K562 (cell line): ENCODE data around the gene CD300A. TPM values are rescaled to one million over a fixed set of nuclear protein-coding genes. Genes with fewer than 3 reads are reported as not detected.

ENCODE experiments used
- ATAC-seq: fragments of 200-7000 bp; cut with Tn5 transposase; 3 replicates; pipeline ENCODE4 v1.9.1; 2020; ENCODE audit warnings: moderate library complexity
- BruUV-seq: library from RNA; stranded (reverse); fragments of 400-500 nt; replicated peaks from 2 replicates; lab custom pipeline; 2021; lab: Mats Ljungman, UMichigan
- CTCF ChIA-PET: fragments of 300-600 bp; formaldehyde crosslinking; extraction: SDS; loops from one replicate; lab custom pipeline; 2021; ENCODE audit warnings: low intra/inter-chr PET ratio; lab: Yijun Ruan, JAX
- POLR2A ChIA-PET: fragments of 300-600, 350-650 bp; sonication (Branson Sonifier 250); formaldehyde crosslinking; extraction: SDS; loops from one replicate; lab custom pipeline; 2021; ENCODE audit warnings: antibody characterized with exemption, inconsistent platforms; lab: Yijun Ruan, JAX
- DNase-seq, 4 experiments: peaks; one replicate each; pipeline versions ENCODE4 v3.0.0 to v3.0.0-alpha.2; 2011 to 2018; ENCODE audit warnings: low spot score in 3 of 4, mixed read lengths in 3 of 4; ENCODE audit errors: extremely low read depth in 1 of 4
- FAIRE-seq: peaks from 2 replicates; lab custom pipeline; 2011; peaks lifted over from hg19 to GRCh38; lab: Jason Lieb, UNC
- H2AFZ ChIP-seq: 2 replicates; pipeline ENCODE4 v1.6.0; 2011; ENCODE audit warnings: low read depth, low read length, control low read depth, inconsistent platforms
- H3K27ac ChIP-seq: fragments of 200-600 bp; 3 replicates; pipeline ENCODE4 v1.8.0; 2011; ENCODE audit warnings: low read depth, mild to moderate bottlenecking, control low read depth, inconsistent platforms, low read length, moderate library complexity, mixed read lengths; ENCODE audit errors: extremely low read depth
- H3K27me3 ChIP-seq, 2 experiments: fragments of 300-600 bp in 1 of 2; 2 replicates in 1 of 2; 3 replicates in 1 of 2; pipeline versions ENCODE4 v1.6.0 to v1.8.0; 2011; ENCODE audit warnings: inconsistent platforms in 2 of 2, low read length in 2 of 2, mild to moderate bottlenecking in 1 of 2, mixed read lengths in 1 of 2, moderate library complexity in 1 of 2; ENCODE audit not compliant: control insufficient read depth in 2 of 2, insufficient read depth in 2 of 2
- H3K36me3 ChIP-seq: fragments of 300-600 bp; 3 replicates; pipeline ENCODE4 v1.8.0; 2011; ENCODE audit warnings: mild to moderate bottlenecking, low read length, inconsistent platforms; ENCODE audit not compliant: control insufficient read depth, insufficient read depth
- H3K4me1 ChIP-seq, 2 experiments: fragments of 200-600 bp in 1 of 2; replicated peaks in 1 of 2; 2 replicates in 1 of 2; 3 replicates in 1 of 2; pipeline versions ENCODE4 v1.5.1 to v1.8.0; 2011; ENCODE audit warnings: inconsistent platforms in 2 of 2, low read length in 2 of 2, mild to moderate bottlenecking in 1 of 2, mixed read lengths in 1 of 2, moderate library complexity in 1 of 2; ENCODE audit not compliant: control insufficient read depth in 2 of 2, insufficient read depth in 2 of 2
- H3K4me2 ChIP-seq: 2 replicates; pipeline ENCODE4 v1.6.1; 2011; ENCODE audit warnings: low read length, control low read depth, inconsistent platforms, mixed read lengths; ENCODE audit not compliant: insufficient read depth
- H3K4me3 ChIP-seq: fragments of 200-600 bp; sonication (generic), shearing (Covaris generic); 2 replicates; pipeline ENCODE4 v1.5.1; 2016; ENCODE audit warnings: control low read depth, inconsistent platforms
- H3K79me2 ChIP-seq: fragments of 200-600 bp; 3 replicates; pipeline ENCODE4 v1.8.0; 2011; ENCODE audit warnings: low read length, inconsistent platforms; ENCODE audit not compliant: control insufficient read depth, insufficient read depth
- H3K9ac ChIP-seq, 2 experiments: 2 replicates each; pipeline versions ENCODE4 v1.6.0 to v1.6.1; 2011; ENCODE audit warnings: low read depth in 2 of 2, low read length in 2 of 2, control low read depth in 1 of 2, inconsistent platforms in 1 of 2, mild to moderate bottlenecking in 1 of 2, mixed read lengths in 1 of 2; ENCODE audit not compliant: insufficient read depth in 1 of 2
- H3K9me1 ChIP-seq: one replicate; pipeline ENCODE4 v1.6.0; 2011; ENCODE audit warnings: inconsistent platforms, mild to moderate bottlenecking, low read length, moderate library complexity; ENCODE audit not compliant: control insufficient read depth, insufficient read depth
- H3K9me3 ChIP-seq: replicated peaks from 2 replicates; pipeline ENCODE4 v1.5.1; 2011; ENCODE audit warnings: low read depth, low read length, inconsistent platforms; ENCODE audit not compliant: control insufficient read depth, insufficient read depth
- H4K20me1 ChIP-seq: replicated peaks from 2 replicates; pipeline ENCODE4 v1.6.1; 2011; ENCODE audit warnings: low read length, inconsistent platforms, mixed read lengths; ENCODE audit not compliant: control insufficient read depth, insufficient read depth
- CC2D1A ChIP-seq: fragments of 450-650 bp; IDR thresholded peaks from 2 replicates; pipeline ENCODE4 v1.6.1; 2017; ENCODE audit warnings: mild to moderate bottlenecking
- CREB5 ChIP-seq: fragments of 250-450 bp; sonication (Bioruptor Pico); IDR thresholded peaks from 2 replicates; pipeline ENCODE4 v1.5.0; 2020; ENCODE audit warnings: mild to moderate bottlenecking
- FOXA1 ChIP-seq: fragments of 450-650 bp; IDR thresholded peaks from 2 replicates; pipeline ENCODE4 v1.6.1; 2016; ENCODE audit warnings: mild to moderate bottlenecking, borderline replicate concordance
- FOXK2 ChIP-seq, 2 experiments: fragments of 450-650 bp; IDR thresholded peaks in 1 of 2; conservative IDR thresholded peaks in 1 of 2; 2 replicates each; pipeline ENCODE4 v1.6.1; 2016; ENCODE audit warnings: low read depth in 2 of 2, mild to moderate bottlenecking in 1 of 2
- KLF10 ChIP-seq: fragments of 250-450 bp; sonication (Bioruptor Pico); IDR thresholded peaks from 2 replicates; pipeline ENCODE4 v1.6.1; 2021; ENCODE audit warnings: matching md5 sums
- RNF2 ChIP-seq: sonication (generic); IDR thresholded peaks from 2 replicates; pipeline ENCODE4 v1.6.1; 2016
- YBX1 ChIP-seq: fragments of 450-650 bp; IDR thresholded peaks from 2 replicates; pipeline ENCODE4 v1.7.1; 2016; ENCODE audit warnings: mild to moderate bottlenecking
- YY1 ChIP-seq, 3 experiments: IDR thresholded peaks; 2 replicates each; pipeline ENCODE4 v1.6.1; 2011; ENCODE audit warnings: low read length in 2 of 3, mild to moderate bottlenecking in 2 of 3, moderate library complexity in 2 of 3, borderline replicate concordance in 1 of 3, control low read depth in 1 of 3, low read depth in 1 of 3; ENCODE audit not compliant: insufficient read depth in 3 of 3, insufficient replicate concordance in 2 of 3, control insufficient read depth in 1 of 3, insufficient read length in 1 of 3; ENCODE audit errors: extremely low read depth in 1 of 3
- ZNF23 ChIP-seq: fragments of 250-450 bp; sonication (Bioruptor Pico); IDR thresholded peaks from 2 replicates; pipeline ENCODE4 v1.4.0; 2020; ENCODE audit warnings: mild to moderate bottlenecking
- ZNF253 ChIP-seq: fragments of 250-450 bp; sonication (Bioruptor Pico); conservative IDR thresholded peaks from 2 replicates; pipeline ENCODE4 v1.6.1; 2021; ENCODE audit warnings: mild to moderate bottlenecking
- ZNF639 ChIP-seq, 2 experiments: fragments of 200-800 bp in 1 of 2; sonication (Bioruptor generic) in 1 of 2; sonication (generic) in 1 of 2; formaldehyde crosslinking in 1 of 2; IDR thresholded peaks in 1 of 2; conservative IDR thresholded peaks in 1 of 2; 2 replicates each; pipeline versions ENCODE4 v1.5.0 to v1.6.1; 2016 to 2020; ENCODE audit warnings: missing compliant biosample characterization in 1 of 2, missing genetic modification characterization in 1 of 2, missing genetic modification reagents in 1 of 2
- ZNF695 ChIP-seq: fragments of 450-650 bp; formaldehyde crosslinking; IDR thresholded peaks from 2 replicates; pipeline ENCODE4 v1.4.0; 2020; ENCODE audit warnings: mild to moderate bottlenecking, moderate library complexity
- WGBS: fragments of 100-300 bp; shearing (Covaris generic); methylation state at CpG from one replicate; pipeline ENCODE4 v1.1.6; 2016; ENCODE audit warnings: low coverage, mixed read lengths; ENCODE audit not compliant: insufficient coverage; ENCODE audit errors: missing lambda C conversion rate; 5-methylcytosine and 5-hydroxymethylcytosine counted together
- in situ Hi-C: fragments of 300-500 bp; cut with MboI; formaldehyde crosslinking; loops from 4 replicates; pipeline ENCODE4 v1.15.0; 2018; ENCODE audit warnings: inconsistent platforms, mixed read lengths
- intact Hi-C: fragments of 100-400 bp; cut with micrococcal nuclease; formaldehyde crosslinking; loops from 2 replicates; pipeline ENCODE4 v1.14.2; 2022
- polyA plus RNA-seq, 8 experiments: library from polyadenylated mRNA; depleted of rRNA in 4 of 8; stranded (reverse) in 5 of 8; unstranded in 3 of 8; fragments of >200 nt; fragmentation: Nextera tagmentation in 2 of 8; fragmentation: Illumina TruSeq in 1 of 8; extraction: Ambion mirVana in 2 of 8; extraction: Trizol in 1 of 8; gene quantifications; 2 replicates each; pipeline versions ENCODE4 v1.2.1 to v1.2.3, GENCODE V29; 2011 to 2014; ENCODE audit warnings: inconsistent platforms in 1 of 8, missing spikeins in 1 of 8
- total RNA-seq, 7 experiments: library from RNA; depleted of rRNA in 6 of 7; stranded (reverse); fragments of >200 nt in 6 of 7; fragmentation: Illumina TruSeq in 2 of 7; extraction: Trizol in 2 of 7; gene quantifications; 2 replicates each; pipeline versions ENCODE4 v1.2.1 to v1.2.3, GENCODE V29; 2011 to 2021; ENCODE audit warnings: low replicate concordance in 1 of 7

The CD300A gene
- total and polyA plus RNA-seq, 9 of the 15 experiments (the other 6 are each of a cell fraction or from before 2014, with no cell fraction given): 0.21 to 1.7 (median 0.41) TPM; not detected in 1

- TF ChIP-seq KLF10 (CRISPR knock-in tag) (no peak), FOXK2 (conservative IDR thresholded peaks at IDR 0.05 in 1 of 2, IDR thresholded peaks at IDR 0.05 in 1 of 2; ENCODE audit: low read depth in 2 of 2) (no peak)
Observed at GRCh38 chr17:74525781-74526288, 59.4 kb downstream of the CD300A start (continued).

GRCh38 chr17:74526681-74527080 lies 60.2 kb downstream of the CD300A start:
- in situ Hi-C loops (no loop called here), intact Hi-C loops (no loop called here)
- H3K4me1 ChIP-seq: no peaks in the 10 kb centered on the region; a peak in 1 of 5 replicates
- CTCF ChIA-PET: no interaction called here
- H3K9ac ChIP-seq: no peak overlapping the region
- DNase-seq (no peak), FAIRE-seq (no peak), ATAC-seq (no peak)
- H4K20me1 ChIP-seq: no peaks in the 10 kb centered on the region
- no peak overlapping the region for H3K4me3 ChIP-seq
- H3K36me3 ChIP-seq: no peaks in the 10 kb centered on the region
- no peaks in the 10 kb centered on the region for H3K79me2 ChIP-seq
- no TSS peak for BruUV-seq
- H3K4me2 ChIP-seq: no peak overlapping the region
- TF ChIP-seq YY1 (IDR thresholded peaks at IDR 0.05; ENCODE audit: borderline replicate concordance in 1 of 3, control insufficient read depth in 1 of 3, extremely low read depth in 1 of 3, insufficient read depth in 3 of 3, insufficient read length in 1 of 3, insufficient replicate concordance in 2 of 3, low read depth in 1 of 3, low read length in 2 of 3) (no peak), ZNF695 (CRISPR knock-in tag) (no peak), CREB5 (no peak), RNF2 (no peak), ZNF23 (CRISPR knock-in tag) (no peak), ZNF253 (CRISPR knock-in tag) (no peak), YBX1 (no peak), ZNF639 (CRISPR knock-in tag; conservative IDR thresholded peaks at IDR 0.05 in 1 of 2, IDR thresholded peaks at IDR 0.05 in 1 of 2) (no peak), FOXA1 (no peak), CC2D1A (no peak)
- POLR2A ChIA-PET: no interaction called here
- peaks cover 7 to 69% of the 10 kb centered on the region in 2 experiments; a peak in 3 of 5 replicates for H3K27me3 ChIP-seq
- 0% methylated on average over 3 of the region's 3 CpGs for WGBS
- H2AFZ ChIP-seq: no peak overlapping the region
- H3K9me3 ChIP-seq: no peaks in the 10 kb centered on the region
- H3K27ac ChIP-seq: no peak overlapping the region
- no peaks in the 10 kb centered on the region for H3K9me1 ChIP-seq
